Measurements from ENCODE around the gene FEM1A. TPM values are rescaled to one million over a fixed set of nuclear protein-coding genes. Genes with fewer than 3 reads are reported as not detected.
"Not testable (repeated sequence)": the region's sequence is repeated elsewhere in the genome, so short reads cannot be mapped to it uniquely, and the experiment has no call there.

FEM1A gene
- total RNA-seq, 1 donor from 2014 or later, result 20.2 TPM

DNA sequence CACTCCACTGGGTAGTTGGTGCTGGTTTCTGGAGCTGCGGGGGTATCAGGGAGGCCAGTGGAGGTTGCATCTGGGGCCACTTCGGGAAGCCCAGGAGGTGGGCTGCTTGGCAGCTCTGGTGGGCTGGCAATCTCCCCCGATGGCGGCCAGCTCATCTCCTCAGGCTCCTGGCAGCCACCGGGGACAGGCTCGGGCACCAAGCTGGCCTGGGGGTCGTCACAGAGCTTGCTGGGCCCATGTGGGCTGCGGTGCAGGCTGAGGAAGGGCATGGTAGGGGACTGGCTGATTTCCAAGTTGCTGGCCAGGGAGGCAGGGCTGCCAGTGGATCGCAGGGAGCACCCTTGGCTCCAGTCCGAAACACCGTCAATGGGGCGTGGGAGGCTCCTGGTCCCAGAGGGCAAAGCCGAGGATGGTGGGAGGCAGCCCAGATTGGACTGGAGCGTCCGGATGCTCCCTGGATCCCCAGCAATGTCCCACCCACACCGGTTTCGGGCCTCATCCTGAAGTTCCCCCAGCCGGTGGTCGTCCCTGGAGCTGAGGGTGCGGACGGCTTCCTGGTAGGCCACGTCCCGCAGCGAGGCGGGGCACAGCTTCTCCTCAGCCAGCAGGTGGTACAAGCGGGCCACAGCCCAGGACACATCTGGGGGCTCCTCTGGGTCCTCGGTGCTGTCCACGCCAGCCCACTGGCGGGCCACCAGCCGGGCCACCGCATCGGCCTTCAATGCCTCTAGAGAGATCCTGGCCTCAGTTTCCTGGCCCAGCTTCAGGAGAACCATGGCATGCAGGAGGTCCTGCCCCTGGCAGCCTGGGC, 26.1 kb downstream of the FEM1A start:
- H3K4me3 ChIP-seq, result no peak overlapping the region
- no peaks in the 10 kb centered on the region for H3K9me3 ChIP-seq
- H3K36me3 ChIP-seq, result peaks cover 23 to 40% of the 10 kb centered on the region in 2 donors
- H3K27ac ChIP-seq, result no peak overlapping the region
- no peak for DNase-seq (ENCODE audit: low spot score in 2 of 2)
- intact Hi-C loops (cut with DNase I), result loop anchor here (5.0 kb wide), 1 partner anchor 150 kb away; the partner anchor contains the start of gene KDM4B
- TF ChIP-seq, protein P1, sequence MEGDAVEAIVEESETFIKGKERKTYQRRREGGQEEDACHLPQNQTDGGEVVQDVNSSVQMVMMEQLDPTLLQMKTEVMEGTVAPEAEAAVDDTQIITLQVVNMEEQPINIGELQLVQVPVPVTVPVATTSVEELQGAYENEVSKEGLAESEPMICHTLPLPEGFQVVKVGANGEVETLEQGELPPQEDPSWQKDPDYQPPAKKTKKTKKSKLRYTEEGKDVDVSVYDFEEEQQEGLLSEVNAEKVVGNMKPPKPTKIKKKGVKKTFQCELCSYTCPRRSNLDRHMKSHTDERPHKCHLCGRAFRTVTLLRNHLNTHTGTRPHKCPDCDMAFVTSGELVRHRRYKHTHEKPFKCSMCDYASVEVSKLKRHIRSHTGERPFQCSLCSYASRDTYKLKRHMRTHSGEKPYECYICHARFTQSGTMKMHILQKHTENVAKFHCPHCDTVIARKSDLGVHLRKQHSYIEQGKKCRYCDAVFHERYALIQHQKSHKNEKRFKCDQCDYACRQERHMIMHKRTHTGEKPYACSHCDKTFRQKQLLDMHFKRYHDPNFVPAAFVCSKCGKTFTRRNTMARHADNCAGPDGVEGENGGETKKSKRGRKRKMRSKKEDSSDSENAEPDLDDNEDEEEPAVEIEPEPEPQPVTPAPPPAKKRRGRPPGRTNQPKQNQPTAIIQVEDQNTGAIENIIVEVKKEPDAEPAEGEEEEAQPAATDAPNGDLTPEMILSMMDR (IDR thresholded peaks at IDR 0.05), result no peak
- no peaks in the 10 kb centered on the region for H3K27me3 ChIP-seq
- peaks cover 10 to 15% of the 10 kb centered on the region in 2 donors for H3K4me1 ChIP-seq

DNA sequence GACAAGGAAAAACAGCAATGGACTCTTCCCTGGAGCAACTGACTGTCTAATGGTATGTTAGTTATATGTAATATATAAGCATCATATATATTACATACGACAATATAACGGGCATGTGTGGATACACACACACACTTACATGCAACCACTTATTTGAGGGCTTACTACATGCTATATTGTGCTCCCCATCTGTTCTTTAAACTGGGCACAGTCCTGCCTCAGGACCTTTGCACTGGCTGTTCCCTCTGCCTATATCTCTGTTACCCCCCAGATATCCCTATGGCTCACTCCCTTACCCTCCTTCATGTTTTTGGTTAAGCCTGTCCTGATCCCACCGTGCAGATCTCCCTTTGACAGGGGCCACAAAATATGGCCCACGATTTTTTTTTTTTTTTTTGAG, 29.7 kb downstream of the FEM1A start:
- Histone ChIP-seq H3K9me3 (no peaks in the 10 kb centered on the region), H3K36me3 (peaks cover 26 to 42% of the 10 kb centered on the region in 2 donors), H3K4me3 (no peak overlapping the region), H3K27me3 (no peaks in the 10 kb centered on the region), H3K27ac (no peak overlapping the region), H3K4me1 (no peaks in the 10 kb centered on the region)
- intact Hi-C loops (cut with DNase I), result no loop called here
- no peak for DNase-seq (ENCODE audit: low spot score in 2 of 2)
- TF ChIP-seq, protein P1 (IDR thresholded peaks at IDR 0.05), result no peak

DNA sequence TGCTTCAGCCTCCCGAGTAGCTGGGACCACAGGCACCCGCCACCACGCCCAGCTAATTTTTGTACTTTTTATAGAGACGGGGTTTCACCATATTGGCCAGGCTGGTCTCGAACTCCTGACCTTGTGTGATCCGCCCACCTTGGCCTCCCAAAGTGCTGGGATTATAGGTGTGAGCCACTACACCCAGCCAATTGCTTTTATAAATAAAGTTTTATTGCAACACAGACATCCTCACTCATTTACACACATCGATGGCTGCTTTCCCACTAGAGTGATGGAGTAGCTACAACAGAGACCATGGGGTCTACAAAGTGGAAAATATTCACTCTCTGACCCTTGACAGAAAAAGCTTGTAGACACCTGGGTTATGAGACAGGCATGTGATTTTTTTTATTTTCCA, 30.8 kb downstream of the FEM1A start:
- intact Hi-C loops (cut with DNase I); H3K4me3 ChIP-seq; H3K4me1 ChIP-seq; H3K9me3 ChIP-seq; DNase-seq (ENCODE audit: low spot score in 2 of 2); H3K27ac ChIP-seq; H3K27me3 ChIP-seq: not testable (repeated sequence)
- peaks cover 17 to 31% of the 10 kb centered on the region in 2 donors for H3K36me3 ChIP-seq

DNA sequence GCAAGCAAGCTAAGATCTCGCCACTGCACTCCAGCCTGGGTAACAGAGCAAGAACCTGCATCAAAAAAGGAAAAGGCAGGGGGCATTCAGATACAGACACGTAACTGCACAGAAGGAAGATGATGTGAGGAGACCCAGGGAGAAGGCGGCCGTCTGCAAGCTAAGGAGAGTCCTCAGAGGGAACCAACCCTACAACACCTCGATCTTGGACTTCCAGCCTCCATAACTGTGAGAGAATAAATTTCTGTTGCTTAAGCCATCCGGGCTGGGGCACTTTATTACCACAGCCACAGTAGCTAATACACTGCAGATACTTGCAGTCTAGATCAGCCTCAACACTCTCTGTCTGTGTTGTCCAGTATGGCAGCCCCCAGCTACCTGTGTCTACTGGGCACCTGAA, 32.0 kb downstream of the FEM1A start:
- intact Hi-C loops (cut with DNase I), result no loop called here
- DNase-seq (ENCODE audit: low spot score in 2 of 2), result no peak
- no peak overlapping the region for H3K4me3 ChIP-seq
- H3K27ac ChIP-seq, result no peak overlapping the region
- H3K4me1 ChIP-seq, result no peaks in the 10 kb centered on the region
- peaks cover 5 to 19% of the 10 kb centered on the region in 2 donors for H3K36me3 ChIP-seq
- TF ChIP-seq, protein P1 (IDR thresholded peaks at IDR 0.05), result no peak
- H3K27me3 ChIP-seq, result no peaks in the 10 kb centered on the region
- no peaks in the 10 kb centered on the region for H3K9me3 ChIP-seq

DNA sequence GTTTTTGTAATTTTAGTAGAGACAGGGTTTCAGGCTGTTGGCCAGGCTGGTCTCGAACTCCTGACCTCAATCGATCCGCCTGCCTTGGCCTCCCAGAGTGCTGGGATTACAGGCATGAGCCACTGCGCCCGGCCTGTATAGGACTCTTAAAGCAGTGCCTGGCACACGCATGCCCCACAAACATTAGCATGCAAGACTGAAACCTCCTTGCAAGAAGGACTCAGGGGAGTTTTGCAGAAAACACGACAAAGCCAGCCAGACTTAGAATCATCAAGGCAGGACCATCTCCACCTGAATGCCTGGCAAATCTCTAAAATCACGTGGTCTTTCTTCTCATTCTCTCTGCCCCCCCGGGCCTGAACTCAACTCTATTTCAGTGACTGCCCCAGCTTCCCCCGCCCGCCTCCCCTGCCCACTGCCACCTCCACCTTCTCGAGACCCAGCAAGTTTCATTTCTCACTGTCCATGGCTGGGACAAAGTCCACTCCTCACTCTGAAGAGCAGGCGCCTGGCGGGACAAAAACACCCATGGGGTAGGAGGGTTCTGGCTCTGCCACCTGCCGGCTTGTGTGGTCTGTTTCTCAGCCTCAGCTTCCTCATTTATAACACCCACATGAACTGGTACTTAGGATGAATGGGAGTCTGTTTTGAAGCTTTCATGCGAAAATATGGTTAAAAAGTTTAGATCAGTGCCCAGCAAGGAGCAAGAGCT, 37.6 kb downstream of the FEM1A start:
- H3K4me1 ChIP-seq, result peaks cover 5 to 12% of the 10 kb centered on the region in 2 donors
- intact Hi-C loops (cut with DNase I), result no loop called here
- TF ChIP-seq, protein P1 (IDR thresholded peaks at IDR 0.05), result peak in 1 of 3 experiments; percentile 10
- no peaks in the 10 kb centered on the region for H3K9me3 ChIP-seq
- H3K36me3 ChIP-seq, result peaks cover 0 to 4% of the 10 kb centered on the region in 2 donors
- DNase-seq (ENCODE audit: low spot score in 2 of 2), result no peak
- H3K4me3 ChIP-seq, result peak overlapping the region in 1 of 2 donors; percentile 2
- H3K27ac ChIP-seq, result peak overlapping the region; percentile 27 to 99
- H3K27me3 ChIP-seq, result no peaks in the 10 kb centered on the region

DNA sequence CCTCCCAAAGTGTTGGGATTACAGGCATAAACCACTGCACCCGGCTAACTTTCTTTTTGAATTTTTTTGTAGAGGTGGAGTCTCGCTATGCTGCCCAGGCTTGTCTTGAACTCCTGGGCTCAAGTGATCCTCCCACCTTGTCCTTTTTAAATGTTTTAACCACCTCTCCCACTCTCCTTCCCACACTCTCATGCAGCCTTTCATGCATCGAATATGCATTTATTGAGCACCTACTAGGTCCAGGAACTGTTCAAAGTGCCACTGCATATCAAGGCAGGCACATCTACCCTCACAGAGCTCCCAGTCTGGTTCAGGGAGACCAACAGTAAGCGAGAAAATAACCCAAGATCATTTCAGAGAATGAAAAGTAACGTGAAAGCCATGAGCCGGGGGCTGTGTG, 38.8 kb downstream of the FEM1A start:
- no peaks in the 10 kb centered on the region for H3K9me3 ChIP-seq
- no peaks in the 10 kb centered on the region for H3K36me3 ChIP-seq
- intact Hi-C loops (cut with DNase I), result no loop called here
- peak overlapping the region; percentile 96 to 99 for H3K27ac ChIP-seq
- TF ChIP-seq, protein P1 (IDR thresholded peaks at IDR 0.05), result no peak
- peaks cover 5 to 12% of the 10 kb centered on the region in 2 donors for H3K4me1 ChIP-seq
- H3K27me3 ChIP-seq, result no peaks in the 10 kb centered on the region
- DNase-seq (ENCODE audit: low spot score in 2 of 2), result no peak
- H3K4me3 ChIP-seq, result peak overlapping the region; percentile 94 to 98

All from ascending aorta (tissue), 2 donors.